ENCODE results near the gene RBM27.

Gene RBM27

DNA sequence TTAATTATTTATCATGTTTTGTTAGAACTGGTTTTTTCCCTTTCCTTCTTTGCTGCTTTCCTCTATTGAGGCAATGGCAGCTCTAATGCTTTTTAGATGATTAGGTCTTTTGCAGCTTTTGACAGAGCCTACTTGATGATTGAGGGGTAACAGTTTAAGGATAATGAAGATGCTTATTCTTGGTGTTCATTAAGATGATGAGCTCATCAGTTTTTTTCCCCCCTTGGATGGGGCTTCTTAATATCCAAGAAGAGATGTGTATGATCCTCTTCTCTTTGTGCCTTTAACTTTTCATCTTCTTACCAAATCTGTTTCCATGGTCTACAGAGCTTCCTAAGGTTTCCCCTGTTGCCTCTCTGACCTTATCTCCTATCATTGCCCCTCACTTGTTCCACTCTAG lies 15.8 kb downstream of the RBM27 start:
- no peak overlapping the region for H3K4me3 Mint-ChIP-seq
- no peaks in the 10 kb centered on the region for H3K9me3 Mint-ChIP-seq
- intact Hi-C loops (cut with micrococcal nuclease): loop anchor here (5.0 kb wide), 1 partner anchor 42 kb away; no protein-coding TSS in a partner anchor
- H3K4me1 Mint-ChIP-seq (ENCODE audit: low read depth): peaks cover 14% of the 10 kb centered on the region
- H3K27ac Mint-ChIP-seq: no peak overlapping the region
- no peaks in the 10 kb centered on the region for H3K27me3 Mint-ChIP-seq
- peaks cover 29% of the 10 kb centered on the region for H3K36me3 Mint-ChIP-seq (ENCODE audit: low read depth)

- no peaks in the 10 kb centered on the region for H3K9me3 Mint-ChIP-seq
- no peak overlapping the region for H3K4me3 Mint-ChIP-seq
- peaks cover 45% of the 10 kb centered on the region for H3K36me3 Mint-ChIP-seq (ENCODE audit: low read depth)
- H3K4me1 Mint-ChIP-seq (ENCODE audit: low read depth): peaks cover 11% of the 10 kb centered on the region
- intact Hi-C loops (cut with micrococcal nuclease): no loop called here
- H3K27ac Mint-ChIP-seq: no peak overlapping the region
- no peaks in the 10 kb centered on the region for H3K27me3 Mint-ChIP-seq
Measured at GRCh38 chr5:146221234-146221633, 17.8 kb downstream of the RBM27 start.

DNA sequence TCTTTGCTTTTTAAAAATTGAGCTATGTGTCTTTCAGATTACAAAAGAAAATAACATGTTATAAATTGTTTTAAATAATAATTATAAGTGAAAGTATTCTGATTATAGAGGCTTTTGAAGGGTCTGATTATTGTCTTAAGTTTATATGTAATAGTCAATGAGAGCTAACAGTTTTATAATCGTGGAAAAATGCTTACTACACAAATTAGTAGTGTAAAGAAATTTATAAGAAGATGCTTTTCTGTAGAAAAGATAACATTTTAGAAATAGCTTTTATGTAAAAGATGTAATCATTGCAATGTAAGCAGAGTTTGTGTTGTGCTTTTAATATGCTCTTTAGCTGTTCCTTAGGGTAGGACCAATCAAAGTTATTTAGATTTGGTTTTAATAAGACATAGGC lies 18.6 kb downstream of the RBM27 start:
- peaks cover 11% of the 10 kb centered on the region for H3K4me1 Mint-ChIP-seq (ENCODE audit: low read depth)
- H3K9me3 Mint-ChIP-seq: no peaks in the 10 kb centered on the region
- intact Hi-C loops (cut with micrococcal nuclease): no loop called here
- no peaks in the 10 kb centered on the region for H3K27me3 Mint-ChIP-seq
- no peak overlapping the region for H3K27ac Mint-ChIP-seq
- no peak overlapping the region for H3K4me3 Mint-ChIP-seq
- peaks cover 48% of the 10 kb centered on the region for H3K36me3 Mint-ChIP-seq (ENCODE audit: low read depth)

- Mint-ChIP-seq H3K4me1 (ENCODE audit: low read depth) (peaks cover 2% of the 10 kb centered on the region), H3K4me3 (no peak overlapping the region), H3K36me3 (ENCODE audit: low read depth) (peaks cover 56% of the 10 kb centered on the region), H3K9me3 (no peaks in the 10 kb centered on the region), H3K27me3 (no peaks in the 10 kb centered on the region), H3K27ac (no peak overlapping the region)
- intact Hi-C loops (cut with micrococcal nuclease): no loop called here
Measured at GRCh38 chr5:146223179-146223578, 19.8 kb downstream of the RBM27 start.

- Mint-ChIP-seq H3K27me3 (no peaks in the 10 kb centered on the region), H3K36me3 (ENCODE audit: low read depth) (peaks cover 86% of the 10 kb centered on the region), H3K27ac (no peak overlapping the region), H3K4me1 (ENCODE audit: low read depth) (no peaks in the 10 kb centered on the region), H3K9me3 (no peaks in the 10 kb centered on the region), H3K4me3 (no peak overlapping the region)
- intact Hi-C loops (cut with micrococcal nuclease): no loop called here
Measured at GRCh38 chr5:146229222-146229621, 25.8 kb downstream of the RBM27 start.

GRCh38 chr5:146232223-146232622 lies 28.8 kb downstream of the RBM27 start:
- no peaks in the 10 kb centered on the region for H3K9me3 Mint-ChIP-seq
- H3K36me3 Mint-ChIP-seq (ENCODE audit: low read depth): peaks cover 79% of the 10 kb centered on the region
- H3K27me3 Mint-ChIP-seq: no peaks in the 10 kb centered on the region
- no peaks in the 10 kb centered on the region for H3K4me1 Mint-ChIP-seq (ENCODE audit: low read depth)
- intact Hi-C loops (cut with micrococcal nuclease): loop anchor here (5.0 kb wide), 1 partner anchor 40 kb away; no protein-coding TSS in a partner anchor
- H3K27ac Mint-ChIP-seq: no peak overlapping the region
- H3K4me3 Mint-ChIP-seq: no peak overlapping the region

DNA sequence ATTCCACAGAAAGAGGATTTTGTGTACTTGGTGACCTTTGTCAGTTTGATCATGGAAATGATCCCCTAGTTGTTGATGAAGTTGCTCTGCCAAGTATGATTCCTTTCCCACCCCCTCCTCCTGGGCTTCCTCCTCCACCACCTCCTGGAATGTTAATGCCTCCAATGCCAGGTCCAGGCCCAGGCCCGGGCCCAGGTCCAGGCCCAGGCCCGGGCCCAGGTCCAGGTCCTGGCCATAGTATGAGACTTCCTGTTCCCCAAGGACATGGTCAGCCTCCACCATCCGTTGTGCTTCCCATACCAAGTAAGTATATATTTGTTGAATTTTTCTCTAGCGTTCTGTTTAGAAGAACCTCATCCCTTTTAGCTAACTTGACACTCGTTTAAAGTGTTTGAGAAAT lies 30.0 kb downstream of the RBM27 start:
- Mint-ChIP-seq H3K4me3 (no peak overlapping the region), H3K27ac (no peak overlapping the region), H3K9me3 (no peaks in the 10 kb centered on the region), H3K36me3 (ENCODE audit: low read depth) (peaks cover 83% of the 10 kb centered on the region), H3K4me1 (ENCODE audit: low read depth) (no peaks in the 10 kb centered on the region), H3K27me3 (no peaks in the 10 kb centered on the region)
- intact Hi-C loops (cut with micrococcal nuclease): loop anchor here (5.0 kb wide), 1 partner anchor 39 kb away; no protein-coding TSS in a partner anchor

DNA sequence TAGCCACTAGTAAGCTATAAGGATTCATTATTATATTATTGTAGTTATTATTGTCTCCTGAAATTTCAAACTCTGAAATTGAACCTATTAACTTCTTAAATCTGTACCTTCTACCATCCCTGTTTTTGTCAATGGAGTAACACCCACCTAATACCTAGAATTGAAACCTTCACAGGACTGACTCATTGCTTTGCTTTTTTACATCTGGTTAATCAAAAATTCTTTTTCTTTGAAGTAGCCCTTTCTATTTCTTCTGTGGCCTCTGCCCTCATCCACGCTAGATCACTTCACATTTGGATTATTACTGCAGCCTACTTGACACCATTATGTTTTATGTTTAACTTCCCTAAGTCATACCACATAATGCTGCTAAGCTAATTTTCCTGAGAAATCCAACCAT lies 35.6 kb downstream of the RBM27 start:
- Mint-ChIP-seq H3K9me3 (no peaks in the 10 kb centered on the region), H3K27me3 (no peaks in the 10 kb centered on the region), H3K36me3 (ENCODE audit: low read depth) (peaks cover 61% of the 10 kb centered on the region), H3K4me1 (ENCODE audit: low read depth) (peaks cover 6% of the 10 kb centered on the region), H3K27ac (no peak overlapping the region), H3K4me3 (no peak overlapping the region)
- intact Hi-C loops (cut with micrococcal nuclease): no loop called here

DNA sequence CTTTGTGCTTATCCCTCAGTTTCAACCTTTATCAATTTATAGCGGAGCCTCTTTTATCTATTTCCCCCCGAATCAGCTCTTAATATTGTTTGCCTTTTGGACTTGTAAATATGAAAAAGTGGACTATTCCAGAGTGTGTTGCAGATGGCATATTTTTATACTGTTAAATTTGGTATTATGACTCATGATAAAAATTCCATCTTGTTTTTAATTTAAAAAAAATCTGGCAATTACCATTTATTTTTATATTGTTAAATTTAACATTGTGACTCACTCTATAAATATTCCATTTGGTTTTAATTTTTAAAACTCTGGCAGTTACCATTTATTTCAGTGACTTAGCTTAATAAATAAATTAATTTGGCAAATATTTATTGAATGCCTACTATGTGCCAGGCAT lies 37.5 kb downstream of the RBM27 start:
- intact Hi-C loops (cut with micrococcal nuclease): no loop called here
- Mint-ChIP-seq H3K27ac (no peak overlapping the region), H3K27me3 (no peaks in the 10 kb centered on the region), H3K9me3 (no peaks in the 10 kb centered on the region), H3K4me3 (no peak overlapping the region), H3K4me1 (ENCODE audit: low read depth) (peaks cover 6% of the 10 kb centered on the region), H3K36me3 (ENCODE audit: low read depth) (peaks cover 72% of the 10 kb centered on the region)

GRCh38 chr5:146243247-146243646 lies 39.8 kb downstream of the RBM27 start:
- H3K27me3 Mint-ChIP-seq: no peaks in the 10 kb centered on the region
- H3K9me3 Mint-ChIP-seq: no peaks in the 10 kb centered on the region
- intact Hi-C loops (cut with micrococcal nuclease): no loop called here
- peaks cover 67% of the 10 kb centered on the region for H3K36me3 Mint-ChIP-seq (ENCODE audit: low read depth)
- H3K4me1 Mint-ChIP-seq (ENCODE audit: low read depth): peaks cover 6% of the 10 kb centered on the region
- H3K27ac Mint-ChIP-seq: no peak overlapping the region
- no peak overlapping the region for H3K4me3 Mint-ChIP-seq

- peaks cover 67% of the 10 kb centered on the region for H3K36me3 Mint-ChIP-seq (ENCODE audit: low read depth)
- no peak overlapping the region for H3K27ac Mint-ChIP-seq
- no peaks in the 10 kb centered on the region for H3K27me3 Mint-ChIP-seq
- intact Hi-C loops (cut with micrococcal nuclease): no loop called here
- H3K4me1 Mint-ChIP-seq (ENCODE audit: low read depth): no peaks in the 10 kb centered on the region
- H3K4me3 Mint-ChIP-seq: no peak overlapping the region
- no peaks in the 10 kb centered on the region for H3K9me3 Mint-ChIP-seq
Measured at GRCh38 chr5:146248561-146248960, 45.2 kb downstream of the RBM27 start.

DNA sequence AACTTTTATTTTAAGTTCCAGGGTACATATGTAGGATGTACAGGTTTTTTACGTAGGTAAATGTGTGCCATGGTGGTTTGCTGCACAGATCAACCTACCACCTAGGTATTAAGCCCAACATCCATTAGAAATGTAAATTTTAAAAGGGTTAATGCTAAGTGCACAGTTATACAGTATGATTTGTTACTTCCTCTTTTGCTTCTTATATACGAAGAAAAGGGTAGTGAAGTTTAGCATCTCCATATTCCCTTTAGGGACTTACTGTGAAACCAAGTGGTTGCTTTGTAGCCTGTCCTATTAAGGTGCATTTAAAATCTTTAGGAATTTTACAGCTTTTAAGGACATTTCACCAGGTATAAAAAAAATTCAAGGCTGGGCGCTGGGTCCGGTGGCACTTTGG lies 46.4 kb downstream of the RBM27 start:
- Mint-ChIP-seq H3K4me1 (ENCODE audit: low read depth) (no peaks in the 10 kb centered on the region), H3K27me3 (no peaks in the 10 kb centered on the region), H3K4me3 (no peak overlapping the region), H3K27ac (no peak overlapping the region), H3K9me3 (no peaks in the 10 kb centered on the region), H3K36me3 (ENCODE audit: low read depth) (peaks cover 65% of the 10 kb centered on the region)
- intact Hi-C loops (cut with micrococcal nuclease): no loop called here

All from dendritic cell treated with granulocyte-macrophage colony-stimulating factor and Interleukin-4, amounts not matched to agents 40 ng/mL and 50 ng/mL, for 4 days (primary cell).